ENCODE measurements around the gene SLC29A2.

DNA sequence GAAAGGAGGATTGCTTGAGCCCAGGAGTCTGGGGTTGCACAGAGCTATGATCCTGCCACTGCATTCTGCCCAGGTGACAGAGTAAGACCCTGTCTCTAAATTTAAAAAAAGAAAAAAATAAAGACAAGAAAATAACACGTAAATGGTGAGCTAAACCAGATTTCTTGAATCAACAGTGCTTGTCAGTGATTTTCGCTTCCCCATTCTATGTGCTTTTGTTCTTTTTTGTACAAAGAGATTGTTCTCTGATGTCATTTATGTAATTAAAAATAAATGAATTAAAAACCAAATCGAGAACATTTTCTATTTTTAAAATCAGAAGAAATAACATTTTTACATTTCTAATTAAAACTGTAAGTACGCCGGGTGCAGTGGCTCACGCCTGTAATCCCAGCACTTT lies 19.8 kb upstream of the SLC29A2 start:
- TF ChIP-seq, protein P1, sequence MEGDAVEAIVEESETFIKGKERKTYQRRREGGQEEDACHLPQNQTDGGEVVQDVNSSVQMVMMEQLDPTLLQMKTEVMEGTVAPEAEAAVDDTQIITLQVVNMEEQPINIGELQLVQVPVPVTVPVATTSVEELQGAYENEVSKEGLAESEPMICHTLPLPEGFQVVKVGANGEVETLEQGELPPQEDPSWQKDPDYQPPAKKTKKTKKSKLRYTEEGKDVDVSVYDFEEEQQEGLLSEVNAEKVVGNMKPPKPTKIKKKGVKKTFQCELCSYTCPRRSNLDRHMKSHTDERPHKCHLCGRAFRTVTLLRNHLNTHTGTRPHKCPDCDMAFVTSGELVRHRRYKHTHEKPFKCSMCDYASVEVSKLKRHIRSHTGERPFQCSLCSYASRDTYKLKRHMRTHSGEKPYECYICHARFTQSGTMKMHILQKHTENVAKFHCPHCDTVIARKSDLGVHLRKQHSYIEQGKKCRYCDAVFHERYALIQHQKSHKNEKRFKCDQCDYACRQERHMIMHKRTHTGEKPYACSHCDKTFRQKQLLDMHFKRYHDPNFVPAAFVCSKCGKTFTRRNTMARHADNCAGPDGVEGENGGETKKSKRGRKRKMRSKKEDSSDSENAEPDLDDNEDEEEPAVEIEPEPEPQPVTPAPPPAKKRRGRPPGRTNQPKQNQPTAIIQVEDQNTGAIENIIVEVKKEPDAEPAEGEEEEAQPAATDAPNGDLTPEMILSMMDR (IDR thresholded peaks at IDR 0.05): no peak
- no peak for TF ChIP-seq POLR2A (IDR thresholded peaks at IDR 0.05)
